Measurements from ENCODE around the gene STX4. TPM values are rescaled to one million over a fixed set of nuclear protein-coding genes. Genes with fewer than 3 reads are reported as not detected.

The STX4 gene
- total RNA-seq, 4 donors from 2014 or later = 50.7 to 69.3 (median 63.9) TPM

GRCh38 chr16:31004658-31005057 lies 28.7 kb upstream of the STX4 start:
- Histone ChIP-seq H3K27me3 (peaks cover 0 to 26% of the 10 kb centered on the region in 2 donors), H3K4me3 (no peak overlapping the region), H3K9me3 (no peaks in the 10 kb centered on the region), H3K4me1 (peaks cover 0 to 1% (median 0%) of the 10 kb centered on the region in 4 donors), H3K36me3 (no peaks in the 10 kb centered on the region), H3K27ac (no peak overlapping the region)
- DNase-seq (ENCODE audit: low spot score in 2 of 2) = no peak
- TF ChIP-seq POLR2A (IDR thresholded peaks at IDR 0.05) = no peak
- 71 to 83% methylated on average over 2 of the region's 2 CpGs for WGBS, 2 donors

DNA sequence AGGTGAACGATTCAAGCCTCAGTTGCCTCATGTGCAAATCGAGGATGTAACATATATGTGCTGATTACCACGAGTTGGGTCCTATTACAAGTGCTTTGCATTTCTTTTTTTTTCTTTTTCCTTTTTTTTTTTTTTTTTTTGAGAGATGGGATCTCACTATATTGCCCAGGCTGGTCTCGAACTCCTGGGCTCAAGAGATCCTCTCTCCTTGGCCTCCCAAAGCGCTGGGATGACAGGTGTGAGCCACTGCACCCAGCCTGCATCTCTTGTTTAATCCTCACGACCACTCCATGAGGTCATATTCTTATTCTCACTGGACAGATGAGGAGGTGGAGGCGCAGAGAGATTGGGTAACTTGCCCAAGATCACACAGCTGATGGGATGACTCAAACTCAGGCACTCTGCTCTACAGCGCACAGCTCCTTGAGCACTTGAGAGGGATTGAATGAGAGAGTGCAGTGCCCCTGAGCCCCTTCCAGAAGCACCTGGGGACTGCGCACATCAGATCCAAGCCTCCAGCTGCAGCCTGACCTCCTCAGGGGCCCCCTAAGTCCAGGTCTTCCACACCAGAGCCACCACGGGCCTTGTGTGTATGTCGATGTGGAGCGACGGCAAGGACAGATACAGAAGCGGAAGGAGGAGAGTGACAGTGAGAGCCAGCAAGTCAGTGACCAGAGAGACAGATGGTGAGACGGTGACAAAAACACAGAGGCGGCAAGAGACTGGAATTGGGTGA lies 27.8 kb upstream of the STX4 start:
- no peak overlapping the region for H3K27ac ChIP-seq

DNA sequence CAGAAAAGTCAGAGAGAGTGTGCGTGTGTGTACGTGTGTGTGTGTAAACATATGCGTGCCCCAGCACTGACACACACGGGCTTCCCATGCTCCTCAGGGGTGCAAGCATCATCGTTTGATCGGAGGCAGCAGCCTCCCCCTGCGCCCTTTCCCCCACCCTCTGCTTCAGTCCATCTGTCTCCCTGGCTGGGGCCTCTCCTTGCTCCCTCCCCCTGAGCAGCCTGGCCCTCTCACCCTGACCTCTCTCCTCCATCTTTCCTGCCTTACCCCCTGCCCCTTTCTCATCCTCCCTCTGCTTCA lies 27.3 kb upstream of the STX4 start:
- Histone ChIP-seq H3K9me3 (no peaks in the 10 kb centered on the region), H3K27me3 (peaks cover 0 to 38% of the 10 kb centered on the region in 2 donors), H3K4me3 (no peak overlapping the region), H3K36me3 (no peaks in the 10 kb centered on the region), H3K4me1 (peaks cover 0 to 6% (median 2%) of the 10 kb centered on the region in 4 donors), H3K27ac (no peak overlapping the region)
- no peak for TF ChIP-seq EP300 (IDR thresholded peaks at IDR 0.05)
- TF ChIP-seq CTCF (IDR thresholded peaks at IDR 0.05) = no peak
- TF ChIP-seq POLR2A (IDR thresholded peaks at IDR 0.05) = no peak
- DNase-seq (ENCODE audit: low spot score in 2 of 2) = no peak
- 35 to 43% methylated on average over 7 of the region's 7 CpGs for whole genome bisulfite sequencing, 2 donors

More for the DNA sequence above, 27.8 kb upstream of the STX4 start:
- Histone ChIP-seq H3K9me3 (no peaks in the 10 kb centered on the region), H3K4me3 (no peak overlapping the region), H3K36me3 (no peaks in the 10 kb centered on the region), H3K4me1 (peaks cover 0 to 1% (median 0%) of the 10 kb centered on the region in 4 donors), H3K27me3 (peaks cover 0 to 33% of the 10 kb centered on the region in 2 donors)
- WGBS, 2 donors = 71 to 75% methylated on average over 16 of the region's 16 CpGs
- TF ChIP-seq EP300 (IDR thresholded peaks at IDR 0.05) (no peak), POLR2A (IDR thresholded peaks at IDR 0.05) (no peak), CTCF (IDR thresholded peaks at IDR 0.05) (no peak)
- no peak for DNase-seq (ENCODE audit: low spot score in 2 of 2)

DNA sequence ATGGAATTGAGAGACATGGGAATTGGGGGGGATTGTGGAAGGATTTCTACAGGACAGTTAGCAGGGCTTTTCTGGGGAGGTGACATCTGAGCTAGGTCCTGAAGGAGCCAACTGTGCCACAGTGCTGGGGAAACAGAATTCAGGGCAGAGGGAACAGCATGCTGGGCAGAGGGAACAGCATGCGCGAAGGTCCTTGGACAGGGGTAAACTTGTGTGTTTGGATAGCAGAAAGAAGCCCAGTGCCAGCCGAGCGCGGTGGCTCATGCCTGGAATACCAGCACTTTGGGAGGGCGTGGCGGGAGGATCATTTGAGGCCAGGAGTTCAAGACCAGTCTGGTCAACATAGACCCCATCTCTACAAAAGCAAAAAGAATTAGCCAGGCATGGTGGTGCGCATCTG lies 26.8 kb upstream of the STX4 start:
- no peak overlapping the region for H3K4me3 ChIP-seq
- TF ChIP-seq CTCF (IDR thresholded peaks at IDR 0.05) = no peak
- no peaks in the 10 kb centered on the region for H3K9me3 ChIP-seq
- no peaks in the 10 kb centered on the region for H3K36me3 ChIP-seq
- 93% methylated on average over 8 of the region's 8 CpGs for WGBS, 2 donors
- DNase-seq (ENCODE audit: low spot score in 2 of 2) = no peak
- peaks cover 0 to 43% of the 10 kb centered on the region in 2 donors for H3K27me3 ChIP-seq
- no peak overlapping the region for H3K27ac ChIP-seq
- peaks cover 0 to 6% (median 2%) of the 10 kb centered on the region in 4 donors for H3K4me1 ChIP-seq

DNA sequence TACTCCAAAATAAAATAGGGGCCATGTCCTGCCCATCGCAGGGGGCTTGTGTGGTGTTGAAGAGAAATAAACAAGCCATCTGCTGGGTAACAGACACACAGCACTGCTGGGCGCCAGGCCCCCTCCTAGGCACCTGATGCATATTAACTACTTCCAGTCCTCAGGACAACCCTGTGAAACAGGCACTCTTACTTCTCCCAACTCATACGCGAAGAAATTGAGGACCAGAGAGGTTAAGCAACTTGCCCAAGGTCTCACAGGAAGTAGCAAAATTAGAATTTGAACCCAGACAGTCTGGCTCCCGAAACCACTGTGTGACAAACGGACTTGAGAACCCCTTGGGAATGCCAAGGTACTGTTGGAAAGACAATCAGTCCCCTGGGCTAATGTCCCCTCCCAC lies 25.7 kb upstream of the STX4 start:
- WGBS, 2 donors = 62 to 69% methylated on average over 6 of the region's 6 CpGs
- Histone ChIP-seq H3K27ac (no peak overlapping the region), H3K9me3 (no peaks in the 10 kb centered on the region), H3K4me3 (no peak overlapping the region), H3K27me3 (peaks cover 0 to 54% of the 10 kb centered on the region in 2 donors), H3K36me3 (no peaks in the 10 kb centered on the region), H3K4me1 (peaks cover 0 to 6% (median 2%) of the 10 kb centered on the region in 4 donors)
- no peak for TF ChIP-seq POLR2A (IDR thresholded peaks at IDR 0.05)
- no peak for TF ChIP-seq EP300 (IDR thresholded peaks at IDR 0.05)
- no peak for TF ChIP-seq CTCF (IDR thresholded peaks at IDR 0.05)
- no peak for DNase-seq (ENCODE audit: low spot score in 2 of 2)
